T-helper 1 cell treated with Interleukin-12 subunit alpha and Interleukin-12 subunit beta and Interleukin-4 antibody, amounts not matched to agents 30 ng/mL and 1 ng/mL, for 36 hours (primary cell): ENCODE data around the gene ALDH16A1. TPM values are rescaled to one million over a fixed set of nuclear protein-coding genes. Genes with fewer than 3 reads are reported as not detected.
"Not testable (repeated sequence)": the region's sequence is repeated elsewhere in the genome, so short reads cannot be mapped to it uniquely, and the experiment has no call there.

ENCODE experiments used
- intact Hi-C: fragments of 100-400 bp; cut with micrococcal nuclease; formaldehyde crosslinking; loops from one replicate; pipeline ENCODE4 v1.15.1; 2024
- total RNA-seq: library from RNA; stranded (reverse); gene quantifications from 2 replicates; pipeline ENCODE4 v1.2.3, GENCODE V29; 2022

The ALDH16A1 gene
- total RNA-seq, 1 donor from 2014 or later: 34.2 TPM

GRCh38 chr19:49461130-49461529 is 8.1 kb downstream of the ALDH16A1 start:
- intact Hi-C loops: not testable (repeated sequence)

GRCh38 chr19:49461656-49462055 is 8.6 kb downstream of the ALDH16A1 start:
- intact Hi-C loops: no loop called here

- intact Hi-C loops: no loop called here
These were observed 9.5 kb downstream of the ALDH16A1 start for GRCh38 chr19:49462492-49462891.

- intact Hi-C loops: no loop called here
These were observed 11.1 kb downstream of the ALDH16A1 start for GRCh38 chr19:49463960-49464740.

- intact Hi-C loops: no loop called here
These were observed 12.3 kb downstream of the ALDH16A1 start for GRCh38 chr19:49465371-49465770.

GRCh38 chr19:49468199-49468598 is 15.2 kb downstream of the ALDH16A1 start:
- intact Hi-C loops: no loop called here

GRCh38 chr19:49468746-49469447 is 15.9 kb downstream of the ALDH16A1 start:
- intact Hi-C loops: loop anchor here (1.0 kb wide), 5 partner anchors 16 to 243 kb away; partner anchors contain the start of genes ALDH16A1 and RPS11

- intact Hi-C loops: loop anchor here (1.0 to 5.0 kb wide), 8 partner anchors 17 to 244 kb away; partner anchors contain the start of genes ALDH16A1 and RPS11
These were observed 17.0 kb downstream of the ALDH16A1 start for GRCh38 chr19:49469828-49470614.

GRCh38 chr19:49470615-49470978 is 17.6 kb downstream of the ALDH16A1 start:
- intact Hi-C loops: loop anchor here (1.0 to 5.0 kb wide), 3 partner anchors 79 to 204 kb away; no protein-coding TSS in a partner anchor

- intact Hi-C loops: loop anchor here (5.0 kb wide), 1 partner anchor 141 kb away; no protein-coding TSS in a partner anchor
These were observed 19.9 kb downstream of the ALDH16A1 start for GRCh38 chr19:49472936-49473335.

- intact Hi-C loops: loop anchor here (5.0 kb wide), 1 partner anchor 141 kb away; no protein-coding TSS in a partner anchor
These were observed 20.5 kb downstream of the ALDH16A1 start for GRCh38 chr19:49473501-49473867.

- intact Hi-C loops: loop anchor here (1.0 to 5.0 kb wide), 11 partner anchors 13 to 403 kb away; partner anchors contain the start of genes AKT1S1, ALDH16A1, RPL13A and RPS11
These were observed 21.0 kb downstream of the ALDH16A1 start, which contains the start of gene FLT3LG for GRCh38 chr19:49473868-49474541. FLT3LG (plus strand) TSS chr19:49474215; CDS start chr19:49474640, 425 bp downstream.

- intact Hi-C loops: loop anchor here (1.0 to 5.0 kb wide), 11 partner anchors 13 to 403 kb away; partner anchors contain the start of genes AKT1S1, ALDH16A1, RPL13A and RPS11
These were observed 21.5 kb downstream of the ALDH16A1 start for GRCh38 chr19:49474542-49474924.

GRCh38 chr19:49475191-49475917 is 22.3 kb downstream of the ALDH16A1 start:
- intact Hi-C loops: loop anchor here (2.0 kb wide), 1 partner anchor 71 kb away; no protein-coding TSS in a partner anchor

- intact Hi-C loops: loop anchor here (1.0 to 2.0 kb wide), 4 partner anchors 71 to 250 kb away; no protein-coding TSS in a partner anchor
These were observed 23.2 kb downstream of the ALDH16A1 start for GRCh38 chr19:49475995-49476880.

GRCh38 chr19:49479975-49480628 is 27.1 kb downstream of the ALDH16A1 start:
- intact Hi-C loops: no loop called here

- intact Hi-C loops: no loop called here
These were observed 28.1 kb downstream of the ALDH16A1 start for GRCh38 chr19:49481020-49481683.

- intact Hi-C loops: no loop called here
These were observed 33.2 kb downstream of the ALDH16A1 start for GRCh38 chr19:49486232-49486631.
